ENCODE results near the gene OBSL1. TPM values are rescaled to one million over a fixed set of nuclear protein-coding genes. Genes with fewer than 3 reads are reported as not detected.

The OBSL1 gene
- total RNA-seq, 4 donors from 2014 or later = 53.2 to 146 (median 113) TPM

DNA sequence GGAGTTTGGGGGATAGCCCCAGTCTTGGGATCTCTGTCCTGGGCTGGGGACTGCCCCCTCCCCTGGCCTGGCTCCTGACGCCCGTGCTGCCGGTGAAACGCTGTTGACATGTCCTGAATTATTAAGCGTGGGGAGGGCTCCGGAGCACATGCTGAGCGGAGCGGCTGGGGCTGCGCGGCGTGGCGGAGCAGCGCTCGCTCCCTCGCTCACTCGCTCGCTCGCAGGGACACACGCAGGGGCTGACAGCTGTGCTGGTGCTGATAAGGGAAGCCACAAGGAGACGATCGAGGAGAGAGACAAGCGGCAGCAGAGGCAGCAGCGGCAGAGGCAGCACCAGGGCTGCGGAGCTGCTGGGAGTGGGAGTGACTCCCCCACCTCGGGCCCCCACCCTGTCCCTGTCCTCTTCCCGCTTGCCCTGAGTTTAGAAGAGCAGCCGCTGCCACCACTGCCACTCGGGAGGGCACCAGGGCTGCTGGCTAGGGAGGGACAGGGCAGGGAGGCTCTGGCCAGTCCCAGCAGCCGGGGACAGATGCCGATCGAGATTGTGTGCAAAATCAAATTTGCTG is 57.1 kb downstream of the OBSL1 start, which contains the start of gene ASIC4:
Gene ASIC4, plus strand, starts transcription at position 287 of the 566 bp plus-strand sequence. Its CDS starts 243 bp downstream, at position 530.
- no peaks in the 10 kb centered on the region for H3K36me3 ChIP-seq
- no peak within 1 kb of the TSS for H3K4me3 ChIP-seq
- intact Hi-C loops (cut with DNase I; ENCODE audit: low total_unique reads) = no loop called here
- H3K27ac ChIP-seq = no peak within 1 kb of the TSS
- no peak for DNase-seq
- TF ChIP-seq CTCF (IDR thresholded peaks at IDR 0.05) (no peak), POLR2A (IDR thresholded peaks at IDR 0.05) (no peak)
- H3K27me3 ChIP-seq = no peaks in the 10 kb centered on the region
- H3K9me3 ChIP-seq = no peaks in the 10 kb centered on the region
- peaks cover 0 to 7% of the 10 kb centered on the region in 2 donors for H3K4me1 ChIP-seq

DNA sequence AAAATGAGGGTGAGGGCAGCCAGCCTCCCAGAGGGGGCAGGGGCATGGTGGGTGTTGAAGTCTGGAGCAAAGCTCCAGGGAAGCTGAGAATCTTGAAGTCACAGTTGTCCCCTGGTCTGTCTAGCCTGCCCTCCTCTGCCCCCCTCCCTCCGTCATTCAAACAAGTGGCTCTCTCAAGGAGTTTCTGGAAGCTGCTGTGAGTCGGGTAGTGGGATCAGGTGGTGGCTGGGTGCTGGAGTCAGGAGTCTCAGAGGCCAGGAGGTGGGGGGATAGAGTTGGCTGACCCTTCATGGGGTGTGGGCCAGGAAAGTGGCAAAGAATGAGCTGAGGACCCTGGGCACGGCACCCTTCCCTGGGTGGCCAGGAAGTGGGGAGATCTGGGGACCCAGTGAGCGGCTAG is 57.6 kb downstream of the OBSL1 start:
- H3K27ac ChIP-seq = no peak overlapping the region
- H3K27me3 ChIP-seq = no peaks in the 10 kb centered on the region
- no peaks in the 10 kb centered on the region for H3K9me3 ChIP-seq
- no peak for TF ChIP-seq CTCF (IDR thresholded peaks at IDR 0.05)
- no peak for TF ChIP-seq POLR2A (IDR thresholded peaks at IDR 0.05)
- no peaks in the 10 kb centered on the region for H3K36me3 ChIP-seq
- no peak overlapping the region for H3K4me3 ChIP-seq
- peaks cover 0 to 11% of the 10 kb centered on the region in 2 donors for H3K4me1 ChIP-seq
- DNase-seq = no peak
- intact Hi-C loops (cut with DNase I; ENCODE audit: low total_unique reads) = no loop called here

- H3K4me3 ChIP-seq = no peak overlapping the region
- H3K36me3 ChIP-seq = no peaks in the 10 kb centered on the region
- H3K9me3 ChIP-seq = no peaks in the 10 kb centered on the region
- H3K4me1 ChIP-seq = peaks cover 0 to 13% of the 10 kb centered on the region in 2 donors
- TF ChIP-seq POLR2A (IDR thresholded peaks at IDR 0.05) (no peak), CTCF (IDR thresholded peaks at IDR 0.05) (no peak)
- no peak overlapping the region for H3K27ac ChIP-seq
- intact Hi-C loops (cut with DNase I; ENCODE audit: low total_unique reads) = no loop called here
- no peaks in the 10 kb centered on the region for H3K27me3 ChIP-seq
- no peak for DNase-seq
These were observed 58.7 kb downstream of the OBSL1 start for GRCh38 chr2:219512524-219513216.

DNA sequence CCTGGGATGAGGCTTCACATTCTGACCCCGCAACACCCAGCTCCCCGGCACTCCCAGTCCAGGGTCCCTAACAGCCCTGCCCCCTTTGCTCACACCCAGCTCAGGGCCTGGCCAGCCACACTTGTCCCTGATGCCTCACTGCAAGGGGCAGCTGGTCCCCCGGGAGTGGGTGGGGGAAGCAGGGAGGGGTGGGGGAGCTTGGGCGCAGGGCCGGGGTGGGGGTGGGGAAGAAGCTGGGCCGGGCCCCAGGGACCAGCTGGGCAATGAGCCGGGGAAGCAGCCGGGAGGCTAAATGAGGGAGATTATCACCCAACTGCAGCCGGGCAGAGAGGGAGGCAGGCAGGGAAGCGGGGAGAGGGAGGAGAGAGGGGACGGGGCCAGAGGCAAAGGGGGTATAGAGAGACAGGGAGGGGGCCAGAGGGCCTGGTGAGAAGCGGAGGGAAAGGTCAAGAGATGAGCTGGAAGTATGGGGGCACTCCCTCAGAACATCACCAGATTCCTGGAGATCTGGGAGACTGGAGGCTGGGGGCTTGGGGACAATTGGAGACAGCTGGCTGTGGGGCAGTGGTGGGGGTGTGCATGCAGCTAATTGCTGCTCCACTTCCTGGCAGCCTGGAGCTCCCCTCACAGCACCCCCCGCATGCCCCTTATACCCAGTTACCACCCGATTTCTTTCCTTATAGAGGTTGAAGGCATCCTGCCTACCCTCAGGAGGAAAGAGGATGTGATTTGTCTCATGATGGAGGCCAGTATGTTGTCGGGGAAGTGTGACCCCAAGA is 59.6 kb downstream of the OBSL1 start:
- Histone ChIP-seq H3K27ac (no peak overlapping the region), H3K27me3 (no peaks in the 10 kb centered on the region), H3K4me1 (peaks cover 0 to 13% of the 10 kb centered on the region in 2 donors), H3K4me3 (no peak overlapping the region), H3K9me3 (no peaks in the 10 kb centered on the region), H3K36me3 (no peaks in the 10 kb centered on the region)
- TF ChIP-seq POLR2A (IDR thresholded peaks at IDR 0.05) (no peak), CTCF (IDR thresholded peaks at IDR 0.05) (no peak)
- peak in 1 of 2 donors; percentile 16 for DNase-seq
- intact Hi-C loops (cut with DNase I; ENCODE audit: low total_unique reads) = no loop called here
